Loucy (cell line): Measurements from ENCODE around the gene ART5.
"Not testable (repeated sequence)": the region's sequence is repeated elsewhere in the genome, so short reads cannot be mapped to it uniquely, and the experiment has no call there.

Experiments used
- H2AFZ ChIP-seq: fragments of 200-600 bp; sonication (generic); 2 replicates; pipeline ENCODE4 v1.6.0; 2016; ENCODE audit warnings: antibody characterized with exemption, mild to moderate bottlenecking, low read length, moderate library complexity
- H3F3A ChIP-seq: fragments of 200-600 bp; 2 replicates; pipeline ENCODE4 v1.6.0; 2016; ENCODE audit warnings: antibody characterized with exemption, low read depth, mild to moderate bottlenecking
- H3K27me3 ChIP-seq: fragments of 200-600 bp; sonication (generic); 2 replicates; pipeline ENCODE4 v1.6.1; 2014; ENCODE audit warnings: low read length, mild to moderate bottlenecking; ENCODE audit not compliant: insufficient read depth, poor library complexity, severe bottlenecking
- H3K36me3 ChIP-seq: fragments of 200-600 bp; sonication (generic); 2 replicates; pipeline ENCODE4 v1.6.1; 2016; ENCODE audit warnings: low read length; ENCODE audit not compliant: insufficient read depth
- H3K4me1 ChIP-seq: fragments of 200-600 bp; sonication (generic); 2 replicates; pipeline ENCODE4 v1.5.1; 2014; ENCODE audit warnings: low read length, mild to moderate bottlenecking; ENCODE audit not compliant: insufficient read depth, poor library complexity, severe bottlenecking
- H3K4me2 ChIP-seq: fragments of 200-600 bp; sonication (generic); 2 replicates; pipeline ENCODE4 v1.6.0; 2014; ENCODE audit warnings: antibody characterized with exemption, low read length, low read depth, mild to moderate bottlenecking; ENCODE audit not compliant: poor library complexity, severe bottlenecking
- H3K4me3 ChIP-seq: fragments of 200-600 bp; sonication (generic); 2 replicates; pipeline ENCODE4 v1.5.1; 2014; ENCODE audit warnings: low read length, mild to moderate bottlenecking, mixed read lengths; ENCODE audit not compliant: poor library complexity, severe bottlenecking
- H3K79me2 ChIP-seq: fragments of 200-600 bp; sonication (generic); 2 replicates; pipeline ENCODE4 v1.6.1; 2014; ENCODE audit warnings: low read length; ENCODE audit not compliant: insufficient read depth
- H3K9ac ChIP-seq: fragments of 200-600 bp; sonication (generic); 2 replicates; pipeline ENCODE4 v1.6.0; 2014; ENCODE audit warnings: mild to moderate bottlenecking, low read depth, low read length, moderate library complexity; ENCODE audit not compliant: poor library complexity, severe bottlenecking
- H3K9me2 ChIP-seq: fragments of 200-600 bp; sonication (generic); replicated peaks from 2 replicates; pipeline ENCODE4 v1.6.1; 2016; ENCODE audit warnings: low read depth, low read length, mixed read lengths
- H3K9me3 ChIP-seq: fragments of 200-600 bp; sonication (generic); 2 replicates; pipeline ENCODE4 v1.6.1; 2014; ENCODE audit warnings: mild to moderate bottlenecking, antibody characterized with exemption, low read length, low read depth; ENCODE audit not compliant: insufficient read depth
- H4K20me1 ChIP-seq: fragments of 200-600 bp; sonication (generic); 2 replicates; pipeline ENCODE4 v1.6.0; 2014; ENCODE audit warnings: antibody characterized with exemption, low read length, mild to moderate bottlenecking; ENCODE audit not compliant: insufficient read depth, poor library complexity, severe bottlenecking
- CTCF ChIP-seq: fragments of 200-600 bp; sonication (generic); conservative IDR thresholded peaks from 2 replicates; pipeline ENCODE4 v1.5.1; 2014; ENCODE audit warnings: mild to moderate bottlenecking, antibody characterized with exemption, low read length
- EZH2phosphoT487 ChIP-seq: fragments of 200-600 bp; IDR thresholded peaks from 2 replicates; pipeline ENCODE4 v1.6.1; 2018; ENCODE audit warnings: antibody characterized with exemption, mild to moderate bottlenecking, moderate library complexity, borderline replicate concordance

Gene ART5

GRCh38 chr11:3645552-3645951 is 3.8 kb upstream of the ART5 start:
- Histone ChIP-seq H3K9me3 (no peaks in the 10 kb centered on the region), H2AFZ (no peak overlapping the region), H3K9ac (no peak overlapping the region), H3F3A (no peaks in the 10 kb centered on the region), H3K9me2 (no peaks in the 10 kb centered on the region), H3K36me3 (no peaks in the 10 kb centered on the region), H3K4me2 (no peak overlapping the region), H3K79me2 (no peaks in the 10 kb centered on the region), H4K20me1 (no peaks in the 10 kb centered on the region), H3K4me1 (no peaks in the 10 kb centered on the region), H3K4me3 (no peak overlapping the region), H3K27me3 (no peaks in the 10 kb centered on the region)
- TF ChIP-seq CTCF (no peak), EZH2phosphoT487 (no peak)

- no peaks in the 10 kb centered on the region for H3K79me2 ChIP-seq
- H3K9me3 ChIP-seq, result no peaks in the 10 kb centered on the region
- H3K4me2 ChIP-seq, result no peak within 1 kb of the TSS
- no peak within 1 kb of the TSS for H3K4me3 ChIP-seq
- H4K20me1 ChIP-seq, result no peaks in the 10 kb centered on the region
- H2AFZ ChIP-seq, result no peak within 1 kb of the TSS
- no peaks in the 10 kb centered on the region for H3K36me3 ChIP-seq
- no peaks in the 10 kb centered on the region for H3F3A ChIP-seq
- no peak within 1 kb of the TSS for H3K9ac ChIP-seq
- H3K9me2 ChIP-seq, result no peaks in the 10 kb centered on the region
- no peaks in the 10 kb centered on the region for H3K27me3 ChIP-seq
- TF ChIP-seq EZH2phosphoT487 (no peak), CTCF (no peak)
- H3K4me1 ChIP-seq, result no peaks in the 10 kb centered on the region
Measured at GRCh38 chr11:3644817-3645235, 3.0 kb upstream of the ART5 start, which contains the start of gene ART1. Gene ART1 (plus strand): TSS chr11:3645128. CDS start chr11:3659214, 14,086 bp downstream.

- not testable (repeated sequence) for H3K9me2 ChIP-seq, H3F3A ChIP-seq, H3K4me1 ChIP-seq, H3K4me3 ChIP-seq, H4K20me1 ChIP-seq, H3K9me3 ChIP-seq, H3K36me3 ChIP-seq, H3K79me2 ChIP-seq, H3K9ac ChIP-seq, H3K27me3 ChIP-seq, H2AFZ ChIP-seq, H3K4me2 ChIP-seq
Measured at GRCh38 chr11:3643102-3643546, 1.3 kb upstream of the ART5 start.

GRCh38 chr11:3642071-3642951 is 519 bp upstream of the ART5 start:
- Histone ChIP-seq H3K9me2 (no peaks in the 10 kb centered on the region), H4K20me1 (no peaks in the 10 kb centered on the region), H3K9me3 (no peaks in the 10 kb centered on the region), H3K4me2 (no peak overlapping the region), H3K4me1 (no peaks in the 10 kb centered on the region), H3K9ac (no peak overlapping the region), H3F3A (no peaks in the 10 kb centered on the region), H3K27me3 (no peaks in the 10 kb centered on the region), H3K36me3 (no peaks in the 10 kb centered on the region), H3K79me2 (no peaks in the 10 kb centered on the region), H2AFZ (no peak overlapping the region), H3K4me3 (no peak overlapping the region)
- no peak for TF ChIP-seq EZH2phosphoT487
- no peak for TF ChIP-seq CTCF
